Tibial nerve (tissue), 4 donors: ENCODE data around the gene RHBDL2. TPM values are rescaled to one million over a fixed set of nuclear protein-coding genes. Genes with fewer than 3 reads are reported as not detected.
A peak's percentile ranks its signal among the peaks of the same experiment; 100 is the strongest.

Experiments
- DNase-seq, 2 donors: peaks; one replicate each; pipeline ENCODE4 v3.0.0-alpha.2; 2019; ENCODE audit warnings: low spot score in 2 of 2
- H3K27ac ChIP-seq, 4 donors: fragments of 200-600 bp; sonication (generic) in 3 of 4; one replicate each; pipeline ENCODE4 v1.5.1; 2017 to 2019; ENCODE audit warnings: mild to moderate bottlenecking in 1 of 4
- H3K27me3 ChIP-seq, 2 donors: fragments of 200-600 bp; sonication (generic) in 1 of 2; one replicate each; pipeline versions ENCODE4 v1.5.1 to v1.6.0; 2017 to 2019
- H3K36me3 ChIP-seq, 3 donors: fragments of 200-600 bp; sonication (generic); one replicate each; pipeline ENCODE4 v1.5.1; 2018 to 2019
- H3K4me1 ChIP-seq, 4 donors: fragments of 200-600 bp; sonication (generic) in 3 of 4; one replicate each; pipeline ENCODE4 v1.5.1; 2017 to 2019
- H3K4me3 ChIP-seq, 4 donors: fragments of 200-600 bp; sonication (generic) in 3 of 4; one replicate each; pipeline ENCODE4 v1.5.1; 2017 to 2019; ENCODE audit warnings: mild to moderate bottlenecking in 1 of 4, moderate library complexity in 1 of 4
- H3K9me3 ChIP-seq, 4 donors: fragments of 200-600 bp; sonication (generic) in 3 of 4; one replicate each; pipeline ENCODE4 v1.5.1; 2017 to 2019
- EP300 ChIP-seq, 2 donors: sonication (generic); formaldehyde crosslinking; IDR thresholded peaks; one replicate each; pipeline ENCODE4 v1.6.1; 2017; ENCODE audit warnings: antibody characterized with exemption in 2 of 2, mild to moderate bottlenecking in 1 of 2
- POLR2A ChIP-seq, 2 donors: fragments of 450-650 bp; IDR thresholded peaks; one replicate each; pipeline ENCODE4 v1.6.1; 2017; ENCODE audit warnings: antibody characterized with exemption in 2 of 2, mild to moderate bottlenecking in 2 of 2, moderate library complexity in 2 of 2
- WGBS, 2 donors: methylation state at CpG; one replicate each; pipeline ENCODE4 v1.1.5; 2018; 5-methylcytosine and 5-hydroxymethylcytosine counted together
- total RNA-seq, 4 donors: library from RNA; depleted of rRNA; stranded (reverse); fragments of >200 nt; gene quantifications; one replicate each; pipeline ENCODE4 v1.1.0, GENCODE V29; 2016
- TF ChIP-seq, protein P1 (sequence below), 5 experiments: fragments of 200-600 bp in 3 of 5; fragments of 450-650 bp in 2 of 5; sonication (generic) in 3 of 5; IDR thresholded peaks; one replicate each; pipeline ENCODE4 v1.5.1; 2016 to 2019; ENCODE audit warnings: antibody characterized with exemption in 5 of 5, mild to moderate bottlenecking in 3 of 5, moderate library complexity in 2 of 5

RHBDL2 gene
- total RNA-seq, 4 donors from 2014 or later: 1.3 TPM; not detected in 3

DNA sequence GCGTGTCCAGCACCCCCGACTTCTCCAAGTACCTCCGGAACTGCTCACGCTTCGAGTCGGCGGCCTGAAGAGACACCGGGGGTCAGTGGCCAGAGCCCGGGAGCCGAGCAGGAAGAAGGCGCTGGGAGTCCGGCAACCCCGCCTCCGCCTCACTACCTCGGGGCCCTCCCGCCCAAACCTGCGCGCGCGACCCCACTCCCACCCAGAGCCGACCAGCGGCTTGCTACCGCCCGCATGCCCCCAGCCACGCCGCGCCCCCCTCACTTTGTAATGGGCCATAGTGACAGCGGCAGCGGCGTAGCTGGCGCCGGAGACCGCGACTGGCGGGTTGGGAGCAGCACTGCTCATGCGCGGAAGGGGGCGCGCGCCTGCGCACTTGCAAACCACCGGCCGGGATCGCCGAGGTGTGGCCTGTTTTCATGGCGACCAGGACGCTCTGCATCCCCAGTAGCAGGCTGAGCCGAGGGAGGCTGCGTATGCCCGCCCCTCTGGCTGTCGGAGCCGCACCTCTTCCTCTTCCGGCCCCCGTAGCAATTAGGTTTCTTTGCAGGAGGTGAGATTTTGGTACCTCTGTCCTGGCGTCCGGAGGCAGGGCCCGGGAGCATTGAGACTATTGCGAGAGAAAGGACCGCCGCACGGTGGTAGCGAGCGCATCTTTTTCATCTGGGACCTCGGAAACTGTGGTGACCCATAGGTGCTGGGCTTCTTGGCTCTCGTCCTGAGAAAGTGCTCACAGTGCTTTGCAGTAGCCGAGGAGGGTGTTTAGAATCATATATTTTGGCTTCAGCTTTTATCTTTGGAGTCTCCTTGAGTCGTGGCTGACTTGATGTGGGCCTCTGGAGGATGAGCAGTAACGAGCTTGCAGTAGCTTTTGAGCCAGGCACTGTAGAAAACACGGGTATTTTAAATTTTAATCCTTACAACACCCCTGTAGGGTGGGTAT, 68.3 kb downstream of the RHBDL2 start, which contains the start of gene MYCBP:
MYCBP (minus strand) TSS at position 322 of the 943 bp plus-strand sequence; CDS start at position 279, 43 bp downstream.
- H3K36me3 ChIP-seq: no peaks in the 10 kb centered on the region
- H3K4me3 ChIP-seq: peak within 1 kb of the TSS; percentile 73 to 83 (median 74)
- TF ChIP-seq, protein P1, sequence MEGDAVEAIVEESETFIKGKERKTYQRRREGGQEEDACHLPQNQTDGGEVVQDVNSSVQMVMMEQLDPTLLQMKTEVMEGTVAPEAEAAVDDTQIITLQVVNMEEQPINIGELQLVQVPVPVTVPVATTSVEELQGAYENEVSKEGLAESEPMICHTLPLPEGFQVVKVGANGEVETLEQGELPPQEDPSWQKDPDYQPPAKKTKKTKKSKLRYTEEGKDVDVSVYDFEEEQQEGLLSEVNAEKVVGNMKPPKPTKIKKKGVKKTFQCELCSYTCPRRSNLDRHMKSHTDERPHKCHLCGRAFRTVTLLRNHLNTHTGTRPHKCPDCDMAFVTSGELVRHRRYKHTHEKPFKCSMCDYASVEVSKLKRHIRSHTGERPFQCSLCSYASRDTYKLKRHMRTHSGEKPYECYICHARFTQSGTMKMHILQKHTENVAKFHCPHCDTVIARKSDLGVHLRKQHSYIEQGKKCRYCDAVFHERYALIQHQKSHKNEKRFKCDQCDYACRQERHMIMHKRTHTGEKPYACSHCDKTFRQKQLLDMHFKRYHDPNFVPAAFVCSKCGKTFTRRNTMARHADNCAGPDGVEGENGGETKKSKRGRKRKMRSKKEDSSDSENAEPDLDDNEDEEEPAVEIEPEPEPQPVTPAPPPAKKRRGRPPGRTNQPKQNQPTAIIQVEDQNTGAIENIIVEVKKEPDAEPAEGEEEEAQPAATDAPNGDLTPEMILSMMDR (IDR thresholded peaks at IDR 0.05): peak in 4 of 5 experiments; percentile 10 to 62 (median 49)
- TF ChIP-seq POLR2A (IDR thresholded peaks at IDR 0.05): peak in 1 of 2 donors; percentile 32
- TF ChIP-seq EP300 (IDR thresholded peaks at IDR 0.05): peak; percentile 80 to 89
- DNase-seq: peak; percentile 85 to 87
- 1% methylated on average over 33 to 45 of the region's 69 CpGs for WGBS, 2 donors
- no peaks in the 10 kb centered on the region for H3K9me3 ChIP-seq
- H3K27me3 ChIP-seq: no peaks in the 10 kb centered on the region
- H3K27ac ChIP-seq: peak within 1 kb of the TSS in 3 of 4 donors; percentile 18 to 71 (median 65)
- H3K4me1 ChIP-seq: peaks cover 0 to 28% (median 10%) of the 10 kb centered on the region in 4 donors

DNA sequence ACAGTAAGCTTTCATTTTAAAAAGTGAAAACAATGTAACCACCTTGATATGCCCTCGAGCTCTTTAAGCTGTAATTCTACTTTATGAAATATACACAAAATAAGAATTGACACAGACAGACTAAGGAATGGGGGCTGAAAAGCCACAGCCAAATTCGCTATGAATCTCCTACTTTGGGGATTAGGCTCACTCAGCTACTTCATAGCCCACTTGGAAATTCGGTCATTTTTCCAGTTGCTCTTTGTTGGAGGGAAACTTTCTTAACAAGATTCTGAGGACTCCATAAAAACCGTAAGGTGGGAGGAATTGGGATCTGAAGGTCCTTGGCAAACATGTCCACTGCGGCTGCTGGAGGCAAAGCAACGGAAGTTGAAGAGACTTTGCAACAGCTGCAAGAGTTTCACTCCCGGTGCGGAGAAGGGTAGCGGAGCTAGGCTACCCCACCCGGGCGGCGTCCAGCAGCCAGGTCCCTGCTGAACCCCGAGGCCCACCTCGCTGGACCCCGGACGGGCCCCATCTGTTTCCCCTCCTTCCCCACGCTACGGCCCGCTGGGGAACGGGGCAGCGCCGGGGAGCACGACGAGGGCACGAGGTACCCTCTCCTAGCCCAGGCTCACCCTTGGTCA, 69.1 kb downstream of the RHBDL2 start:
- 5 to 17% methylated on average over 11 to 25 of the region's 25 CpGs for WGBS, 2 donors
- TF ChIP-seq EP300 (IDR thresholded peaks at IDR 0.05) (no peak), POLR2A (IDR thresholded peaks at IDR 0.05) (no peak)
- TF ChIP-seq, protein P1 (IDR thresholded peaks at IDR 0.05): no peak
- peaks cover 0 to 28% (median 10%) of the 10 kb centered on the region in 4 donors for H3K4me1 ChIP-seq
- H3K9me3 ChIP-seq: no peaks in the 10 kb centered on the region
- no peak for DNase-seq
- H3K4me3 ChIP-seq: peak overlapping the region; percentile 73 to 83 (median 74)
- peaks cover 0 to 2% (median 0%) of the 10 kb centered on the region in 3 donors for H3K36me3 ChIP-seq
- no peaks in the 10 kb centered on the region for H3K27me3 ChIP-seq
- H3K27ac ChIP-seq: peak overlapping the region in 3 of 4 donors; percentile 8 to 65 (median 48)

DNA sequence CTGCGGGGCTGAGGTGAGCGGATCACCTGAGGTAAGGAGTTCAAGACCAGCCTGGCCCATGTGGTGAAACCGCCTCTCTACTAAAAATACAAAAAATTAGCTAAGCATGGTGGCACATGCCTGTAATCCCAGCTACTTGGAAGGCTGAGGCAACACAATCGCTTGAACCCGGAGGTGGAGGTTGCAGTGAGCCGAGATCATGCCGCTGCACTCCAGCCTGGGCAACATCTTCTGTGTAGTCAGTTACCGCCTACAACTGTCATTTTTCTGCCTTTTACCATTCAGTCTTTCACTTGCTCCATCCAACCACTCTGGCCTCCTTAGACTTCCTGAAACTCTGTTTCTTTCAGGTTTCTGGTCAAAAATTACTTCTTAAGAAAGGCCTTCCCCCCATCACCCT, 70.6 kb downstream of the RHBDL2 start:
- Histone ChIP-seq H3K4me3 (no peak overlapping the region), H3K27me3 (no peaks in the 10 kb centered on the region), H3K4me1 (peaks cover 0 to 28% (median 10%) of the 10 kb centered on the region in 4 donors), H3K27ac (no peak overlapping the region), H3K9me3 (no peaks in the 10 kb centered on the region), H3K36me3 (peaks cover 0 to 17% (median 0%) of the 10 kb centered on the region in 3 donors)
- TF ChIP-seq, protein P1 (IDR thresholded peaks at IDR 0.05): no peak
- no peak for TF ChIP-seq POLR2A (IDR thresholded peaks at IDR 0.05)
- no peak for TF ChIP-seq EP300 (IDR thresholded peaks at IDR 0.05)
- DNase-seq: no peak
- 83 to 85% methylated on average over 8 of the region's 8 CpGs for WGBS, 2 donors

DNA sequence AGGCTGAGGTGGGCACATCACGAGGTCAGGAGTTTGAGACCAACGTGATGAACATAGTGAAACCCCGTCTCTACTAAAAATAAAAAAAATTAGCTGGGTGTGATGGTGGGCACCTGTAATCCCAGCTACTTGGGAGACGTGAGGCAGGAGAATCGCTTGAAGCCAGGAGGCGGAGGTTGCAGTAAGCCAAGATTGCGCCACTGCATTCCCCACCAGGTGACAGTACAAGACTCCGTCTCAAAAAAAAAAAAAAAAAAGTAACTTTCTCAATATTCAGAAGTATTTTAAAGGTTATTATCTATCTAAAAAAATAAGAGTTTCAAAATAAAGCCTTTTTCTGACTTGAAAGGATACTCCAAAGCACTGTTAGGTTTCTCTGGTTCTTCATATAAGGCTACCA, 74.4 kb downstream of the RHBDL2 start:
- DNase-seq: no peak
- TF ChIP-seq POLR2A (IDR thresholded peaks at IDR 0.05) (no peak), EP300 (IDR thresholded peaks at IDR 0.05) (no peak)
- TF ChIP-seq, protein P1 (IDR thresholded peaks at IDR 0.05): no peak
- Histone ChIP-seq H3K27ac (no peak overlapping the region), H3K4me1 (peaks cover 0 to 33% (median 2%) of the 10 kb centered on the region in 4 donors), H3K9me3 (no peaks in the 10 kb centered on the region), H3K4me3 (no peak overlapping the region), H3K27me3 (no peaks in the 10 kb centered on the region), H3K36me3 (peaks cover 0 to 17% (median 0%) of the 10 kb centered on the region in 3 donors)
- 90 to 95% methylated on average over 8 of the region's 8 CpGs for WGBS, 2 donors
